Measurements from ENCODE around the gene PDIA4.
A peak's percentile ranks its signal among the peaks of the same experiment; 100 is the strongest.
"Not testable (repeated sequence)": the region's sequence is repeated elsewhere in the genome, so short reads cannot be mapped to it uniquely, and the experiment has no call there.

The PDIA4 gene

DNA sequence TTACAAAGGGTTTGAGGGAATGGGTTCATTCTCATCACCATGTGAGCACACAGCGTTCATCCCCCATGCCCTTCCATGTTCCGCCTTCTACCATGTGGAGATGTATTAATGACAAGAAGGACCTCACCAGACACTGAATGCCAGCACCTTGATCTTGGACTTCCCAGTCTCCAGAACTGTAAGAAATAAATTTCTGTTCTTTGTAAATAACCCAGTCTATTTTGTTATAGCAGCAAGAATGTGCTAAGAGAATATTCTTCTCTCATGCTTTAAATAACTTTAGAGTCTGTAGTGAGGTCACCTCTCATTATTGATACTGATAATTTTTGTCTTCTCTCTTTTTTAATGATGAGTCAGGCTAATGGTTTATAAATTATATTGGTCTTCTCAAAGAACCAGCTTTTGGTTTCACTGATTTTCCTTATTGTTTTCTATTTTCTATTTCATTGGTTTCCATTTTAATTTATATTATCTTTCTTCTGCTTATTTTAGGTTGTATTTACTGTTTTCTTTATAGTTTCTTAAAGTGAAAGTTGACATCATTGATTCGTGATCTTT is 3.1 kb upstream of the PDIA4 start:
- DNase-seq: no peak

GRCh38 chr7:149030439-149030838 is 2.1 kb upstream of the PDIA4 start:
- not testable (repeated sequence) for DNase-seq

GRCh38 chr7:149027611-149028345 is 527 bp downstream of the PDIA4 start:
- DNase-seq: no peak

DNA sequence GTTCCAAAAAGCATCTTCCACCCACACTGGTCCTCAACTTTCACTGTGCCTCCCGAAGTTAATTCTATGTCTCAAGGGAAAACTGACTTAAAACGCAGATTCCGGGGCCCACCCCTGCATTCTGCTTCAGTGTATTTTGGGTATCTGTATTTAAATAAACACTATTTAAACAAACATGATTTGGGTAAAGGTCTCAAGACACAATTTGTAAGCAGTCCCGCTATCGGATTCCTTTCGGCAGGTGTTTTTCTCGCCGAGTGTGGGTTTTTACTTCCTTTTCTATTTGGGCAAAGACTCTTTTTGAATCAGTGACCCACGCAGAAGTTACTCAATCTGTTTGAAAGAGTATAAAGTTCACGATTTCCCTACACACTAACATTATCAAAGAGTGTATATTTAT is 1.2 kb downstream of the PDIA4 start:
- DNase-seq: no peak

- no peak for DNase-seq
Measured at GRCh38 chr7:149023662-149024061, 4.6 kb downstream of the PDIA4 start.

- DNase-seq: no peak
Measured at GRCh38 chr7:149022756-149023360, 5.4 kb downstream of the PDIA4 start.

- DNase-seq: no peak
Measured at GRCh38 chr7:149021725-149022062, 6.6 kb downstream of the PDIA4 start.

GRCh38 chr7:149020483-149020882 is 7.8 kb downstream of the PDIA4 start:
- no peak for DNase-seq

GRCh38 chr7:149016876-149017275 is 11.4 kb downstream of the PDIA4 start:
- no peak for DNase-seq

- no peak for DNase-seq
Measured at GRCh38 chr7:149014309-149014708, 14.0 kb downstream of the PDIA4 start.

DNA sequence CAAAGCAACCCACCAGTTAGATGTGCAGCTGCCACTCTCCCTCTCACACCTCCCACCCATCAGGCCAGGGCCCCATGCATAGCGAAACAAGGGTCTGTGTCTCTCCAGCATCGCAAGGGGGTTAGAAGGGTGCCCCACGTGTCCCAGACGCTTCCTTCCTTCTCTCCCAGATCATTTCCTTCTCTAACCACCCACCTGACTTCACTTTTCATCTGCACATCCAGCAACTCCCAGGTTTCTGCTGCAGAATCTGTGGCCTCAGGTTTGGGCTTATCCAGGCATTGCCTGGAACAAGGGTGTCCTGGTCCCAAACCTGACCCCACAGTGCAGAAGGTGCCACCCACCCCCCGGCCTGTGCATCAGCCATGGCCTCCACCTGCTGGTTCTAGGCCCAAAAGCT is 14.4 kb downstream of the PDIA4 start:
- no peak for DNase-seq

- not testable (repeated sequence) for DNase-seq
Measured at GRCh38 chr7:149012730-149013129, 15.6 kb downstream of the PDIA4 start.

DNA sequence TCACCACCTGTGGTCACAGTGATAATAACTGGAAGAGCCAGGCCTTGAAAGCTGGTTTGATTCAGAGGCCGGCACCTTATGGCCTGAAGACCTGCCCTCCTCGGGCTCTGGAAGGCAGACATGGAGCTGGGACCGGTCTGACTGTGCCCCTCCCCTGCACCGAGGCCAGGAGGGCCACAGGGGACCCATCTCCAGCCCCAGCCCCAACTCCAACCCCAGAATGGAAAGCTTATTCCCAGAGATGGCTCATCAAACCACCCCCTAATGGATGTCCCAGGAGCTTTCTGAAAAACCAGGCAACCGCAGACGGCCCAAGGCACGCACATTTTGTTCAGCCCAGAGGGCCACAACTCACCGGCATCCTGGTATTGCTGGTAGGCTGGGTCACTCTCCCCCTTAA is 16.8 kb downstream of the PDIA4 start:
- no peak for DNase-seq

GRCh38 chr7:149010451-149010850 is 17.9 kb downstream of the PDIA4 start:
- no peak for DNase-seq

- DNase-seq: no peak
Measured at GRCh38 chr7:149009527-149009926, 18.8 kb downstream of the PDIA4 start.

GRCh38 chr7:149007611-149008010 is 20.7 kb downstream of the PDIA4 start:
- no peak for DNase-seq

- DNase-seq: no peak
Measured at GRCh38 chr7:149007146-149007545, 21.2 kb downstream of the PDIA4 start.

DNA sequence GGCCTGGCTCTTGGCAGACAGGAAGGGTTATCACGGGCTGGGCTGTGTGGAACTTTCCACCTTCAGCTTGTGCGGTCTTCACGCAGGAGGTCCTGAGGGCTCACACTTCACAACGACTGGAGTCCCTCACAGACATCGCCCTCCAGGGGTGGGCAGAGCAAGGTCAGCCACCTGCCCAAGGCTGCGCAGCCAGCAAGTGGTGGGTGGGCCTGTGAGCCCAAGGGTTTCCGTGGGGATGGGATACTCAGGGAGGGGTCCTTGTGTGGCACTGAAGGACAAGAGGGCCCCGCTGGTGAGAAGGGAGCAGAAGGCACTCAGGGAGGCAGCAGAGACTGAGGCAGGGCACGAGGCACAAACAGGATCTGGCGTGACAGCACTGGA is 22.0 kb downstream of the PDIA4 start:
- no peak for DNase-seq

- peak; percentile 91 for DNase-seq
Measured at GRCh38 chr7:149005427-149006344, 22.6 kb downstream of the PDIA4 start.

- DNase-seq: no peak
Measured at GRCh38 chr7:149004405-149005370, 23.6 kb downstream of the PDIA4 start.

DNA sequence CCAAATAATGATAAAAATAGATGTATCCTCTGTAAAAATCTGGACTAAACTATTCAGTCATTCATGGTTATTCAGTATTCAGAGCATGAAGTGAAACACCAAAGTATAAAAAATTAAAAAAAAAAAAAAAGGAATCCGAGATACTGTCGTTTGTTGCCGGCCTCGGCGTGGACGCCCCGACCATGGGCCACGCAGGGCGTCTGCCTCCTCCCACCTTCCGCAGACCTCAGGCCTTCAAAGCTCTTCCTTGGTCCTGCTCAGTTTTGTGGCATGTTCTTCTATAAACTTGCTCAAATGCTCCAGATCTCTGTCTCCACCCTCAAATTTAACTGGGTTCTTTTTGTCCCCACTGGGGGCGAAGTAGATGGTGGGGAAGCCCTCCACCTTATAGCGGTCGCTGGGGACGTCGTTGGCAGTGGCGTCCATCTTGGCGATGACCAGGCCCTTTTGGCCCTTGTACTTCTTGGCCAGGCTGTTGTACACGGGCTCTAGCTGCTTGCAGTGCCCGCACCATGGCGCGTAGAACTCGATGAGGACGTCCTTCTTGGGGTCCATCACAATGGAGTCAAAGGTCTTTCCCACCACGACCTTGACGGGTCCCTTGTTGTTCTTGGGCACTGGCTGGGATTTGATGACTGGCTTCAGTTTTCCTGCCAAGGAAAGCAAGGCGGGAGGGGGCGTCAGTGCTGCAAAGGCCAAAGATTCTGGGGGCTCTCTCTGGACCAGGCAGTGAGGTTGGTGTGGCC is 24.6 kb downstream of the PDIA4 start:
- DNase-seq: no peak

DNA sequence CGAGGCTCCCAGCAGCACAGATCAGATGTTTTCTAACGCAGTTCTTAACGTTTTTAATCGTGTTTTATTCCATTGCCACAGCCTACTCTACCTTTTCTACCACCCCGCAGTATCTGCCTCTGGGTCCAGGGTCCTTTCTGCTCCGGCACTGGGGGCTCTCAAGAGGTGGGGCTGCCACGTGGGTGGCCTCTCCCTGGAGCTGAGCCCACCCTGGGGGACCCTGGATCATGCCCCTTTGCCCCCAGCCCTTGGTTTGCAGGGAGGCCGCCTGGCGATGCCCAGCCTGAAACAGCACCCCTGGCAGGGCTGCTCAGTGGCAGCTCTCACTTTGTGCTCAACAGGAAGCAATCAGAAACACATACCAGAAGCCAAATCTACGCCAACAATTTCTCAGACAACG is 25.3 kb downstream of the PDIA4 start:
- DNase-seq: no peak

Measured in CD4-positive, alpha-beta T cell treated with Interleukin-6 for 4 hours (primary cell).